GM12891 (cell line): ENCODE results near the gene MBOAT2.

ENCODE experiments used
- DNase-seq: peaks from one replicate; pipeline ENCODE4 v3.0.0; 2011; ENCODE audit warnings: low spot score; ENCODE audit not compliant: insufficient read length
- FAIRE-seq: peaks from 2 replicates; lab custom pipeline; 2011; peaks lifted over from hg19 to GRCh38; lab: Jason Lieb, UNC
- PAX5 ChIP-seq: IDR thresholded peaks from 2 replicates; pipeline ENCODE4 v1.6.1; 2011; ENCODE audit warnings: low read length, moderate library complexity, mild to moderate bottlenecking; ENCODE audit not compliant: insufficient read depth, severe bottlenecking
- POLR2A ChIP-seq: IDR thresholded peaks from 2 replicates; pipeline ENCODE4 v1.6.1; 2011; ENCODE audit warnings: low read depth, low read length, control low read depth
- POLR2AphosphoS5 ChIP-seq: IDR thresholded peaks from 2 replicates; pipeline ENCODE4 v1.6.1; 2011; ENCODE audit warnings: low read depth, low read length, control low read depth
- POU2F2 ChIP-seq: IDR thresholded peaks from 2 replicates; pipeline ENCODE4 v1.6.1; 2011; ENCODE audit warnings: low read depth, mild to moderate bottlenecking, control low read depth, low read length, moderate library complexity
- SPI1 ChIP-seq: IDR thresholded peaks from 2 replicates; pipeline ENCODE4 v1.6.1; 2011; ENCODE audit warnings: low read depth, low read length, control low read depth
- TAF1 ChIP-seq: IDR thresholded peaks from 2 replicates; pipeline ENCODE4 v1.6.1; 2011; ENCODE audit warnings: low read depth, low read length, control low read depth

MBOAT2 gene

DNA sequence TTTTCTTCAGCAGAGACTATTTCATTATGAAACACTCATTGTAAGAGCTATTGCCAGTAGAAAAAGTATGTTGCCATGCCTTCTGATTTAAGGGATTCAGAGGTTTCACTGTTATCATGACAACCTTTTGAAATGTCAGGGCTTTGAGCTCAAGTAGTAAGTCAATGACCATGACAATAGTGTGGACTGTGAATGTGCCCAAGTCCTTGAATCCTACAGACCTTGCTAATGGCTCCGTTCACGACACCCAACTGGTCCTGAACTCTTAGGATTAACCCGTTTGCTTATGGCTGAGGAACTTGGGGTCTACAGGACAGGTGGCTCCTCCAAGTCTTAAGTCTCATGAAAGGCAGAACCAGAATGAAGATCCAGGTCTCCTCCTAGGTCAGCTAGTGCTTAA lies 148.5 kb downstream of the MBOAT2 start:
- DNase-seq, result no peak
- TF ChIP-seq POLR2A, result no peak
- no peak for TF ChIP-seq SPI1
- TF ChIP-seq PAX5, result no peak
- no peak for TF ChIP-seq POLR2AphosphoS5
- no peak for TF ChIP-seq POU2F2
- no peak for TF ChIP-seq TAF1
- FAIRE-seq, result no peak

- no peak for TF ChIP-seq POU2F2
- TF ChIP-seq POLR2AphosphoS5, result no peak
- no peak for TF ChIP-seq SPI1
- TF ChIP-seq POLR2A, result no peak
- TF ChIP-seq PAX5, result no peak
- no peak for TF ChIP-seq TAF1
- no peak for FAIRE-seq
- no peak for DNase-seq
Measured at GRCh38 chr2:8853426-8853825, 150.1 kb downstream of the MBOAT2 start.

DNA sequence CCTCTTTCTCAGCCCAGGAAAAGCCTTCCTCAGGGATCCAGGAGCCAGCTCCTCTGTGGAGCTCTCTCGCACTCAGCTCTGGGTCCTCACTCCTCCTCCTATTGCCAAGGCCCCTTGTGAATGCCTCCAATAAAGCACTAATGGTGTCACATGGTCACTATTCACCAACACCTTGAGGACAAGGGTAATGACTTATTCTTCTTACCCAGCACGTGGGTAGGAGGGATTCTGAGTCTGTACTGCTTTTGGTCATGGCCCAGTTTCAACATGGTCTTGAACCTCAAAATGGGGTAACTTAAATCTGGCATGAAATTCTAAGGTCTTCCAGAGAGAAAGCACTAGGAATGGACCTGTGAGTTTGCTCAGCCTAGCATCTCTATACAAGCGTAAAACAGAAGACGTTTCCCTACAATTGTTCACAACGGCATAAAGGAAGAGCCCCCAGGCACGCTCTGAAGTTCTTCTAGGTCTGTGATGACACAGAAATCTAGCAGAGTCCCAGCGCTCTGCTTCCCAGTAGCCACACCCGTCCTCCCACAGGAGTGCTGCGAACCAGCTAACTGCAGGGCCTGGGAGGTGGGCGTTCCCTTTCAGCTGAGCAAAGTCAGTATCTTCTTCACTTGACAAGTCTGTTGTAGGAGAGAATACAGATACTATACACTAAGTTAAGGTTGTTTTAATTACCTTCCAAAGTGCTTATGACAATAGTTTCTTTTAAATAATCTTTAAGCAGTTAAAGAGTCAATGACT lies 151.5 kb downstream of the MBOAT2 start:
- DNase-seq, result no peak
- FAIRE-seq, result no peak
- TF ChIP-seq TAF1 (no peak), PAX5 (no peak), SPI1 (no peak)

DNA sequence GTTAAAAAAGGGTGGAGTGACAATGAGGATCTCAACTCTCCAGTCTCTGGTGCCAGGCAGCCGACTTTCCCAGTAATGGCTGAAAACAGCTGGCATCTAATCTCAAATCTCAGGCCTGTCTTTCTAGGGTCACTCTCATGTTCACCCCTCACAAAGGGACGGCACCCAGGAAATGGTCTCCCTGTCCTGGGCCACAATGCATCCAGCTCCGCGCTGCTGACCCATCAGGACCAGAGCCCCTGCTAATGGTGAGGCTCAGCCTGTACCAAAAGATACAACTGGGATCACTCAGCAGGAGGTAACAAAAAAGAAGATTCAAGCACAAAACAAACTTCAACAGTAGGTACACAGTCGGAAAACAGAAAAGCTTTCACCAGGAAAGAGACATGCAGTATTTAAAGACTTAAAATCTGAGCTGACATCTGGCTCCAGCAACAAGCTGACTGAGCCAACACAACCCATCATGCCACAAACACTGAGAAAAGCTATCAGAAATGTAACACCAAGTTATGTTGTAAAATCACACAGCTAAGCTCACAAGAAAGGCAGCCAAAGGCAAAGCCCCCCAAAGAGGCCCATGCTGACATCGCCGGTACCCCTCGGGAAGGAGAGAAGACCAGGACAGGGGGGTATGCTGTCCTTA lies 152.5 kb downstream of the MBOAT2 start:
- no peak for FAIRE-seq

DNA sequence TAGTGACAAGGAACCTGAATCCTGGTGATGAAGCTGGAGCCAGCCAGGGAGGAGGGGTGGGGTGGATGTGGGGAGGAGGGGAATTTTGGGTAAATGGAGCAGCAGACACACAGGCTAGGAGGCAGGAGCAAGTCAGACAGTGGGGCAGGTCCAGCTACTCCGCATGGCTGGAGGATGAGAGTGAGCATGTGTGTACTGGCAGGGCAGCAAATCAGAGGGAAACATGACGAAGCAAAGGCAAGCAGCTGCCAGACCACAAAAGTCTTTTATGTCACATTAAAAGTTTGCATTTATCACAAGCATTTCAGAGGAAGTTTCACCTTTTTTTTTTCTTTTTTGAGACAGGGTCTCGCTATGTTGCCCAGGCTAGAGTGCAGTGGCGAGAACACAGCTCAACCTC lies 154.2 kb downstream of the MBOAT2 start:
- TF ChIP-seq SPI1 (no peak), POU2F2 (no peak), POLR2AphosphoS5 (no peak), POLR2A (no peak), TAF1 (no peak), PAX5 (no peak)
- FAIRE-seq, result no peak
- DNase-seq, result no peak

More for the DNA sequence above, 152.5 kb downstream of the MBOAT2 start:
- TF ChIP-seq POLR2A (no peak), POU2F2 (no peak), TAF1 (no peak), SPI1 (no peak), POLR2AphosphoS5 (no peak), PAX5 (no peak)
- DNase-seq, result no peak

GRCh38 chr2:8848328-8849100 lies 155.0 kb downstream of the MBOAT2 start:
- DNase-seq, result no peak
- no peak for TF ChIP-seq SPI1
- no peak for TF ChIP-seq POLR2A
- no peak for TF ChIP-seq TAF1
- TF ChIP-seq POLR2AphosphoS5, result no peak
- no peak for TF ChIP-seq PAX5
- TF ChIP-seq POU2F2, result no peak
- no peak for FAIRE-seq

- no peak for TF ChIP-seq POLR2A
- no peak for TF ChIP-seq PAX5
- no peak for TF ChIP-seq TAF1
- no peak for TF ChIP-seq SPI1
- no peak for TF ChIP-seq POU2F2
- no peak for TF ChIP-seq POLR2AphosphoS5
- FAIRE-seq (no peak), DNase-seq (no peak)
Measured at GRCh38 chr2:8847400-8847799, 156.1 kb downstream of the MBOAT2 start.

GRCh38 chr2:8841932-8842331 lies 161.6 kb downstream of the MBOAT2 start:
- no peak for TF ChIP-seq PAX5
- TF ChIP-seq POLR2A, result no peak
- TF ChIP-seq POLR2AphosphoS5, result no peak
- TF ChIP-seq TAF1, result no peak
- no peak for TF ChIP-seq POU2F2
- no peak for TF ChIP-seq SPI1
- FAIRE-seq, result no peak
- DNase-seq, result no peak
